ENCODE data around the gene PAX9. TPM values are rescaled to one million over a fixed set of nuclear protein-coding genes. Genes with fewer than 3 reads are reported as not detected.

The PAX9 gene
- total and polyA plus RNA-seq, 11 donors, result not detected

GRCh38 chr14:36647824-36648753 lies 13.6 kb upstream of the PAX9 start:
- 2 to 3% (median 2%) methylated on average over 48 to 62 of the region's 62 CpGs for WGBS, 4 donors
- H3K27ac ChIP-seq, result no peak overlapping the region
- no peaks in the 10 kb centered on the region for H3K36me3 ChIP-seq
- peak in 10 of 12 donors; percentile 10 to 53 (median 38) for TF ChIP-seq CTCF (IDR thresholded peaks at IDR 0.05)
- TF ChIP-seq POLR2A (IDR thresholded peaks at IDR 0.05), result no peak
- ATAC-seq (peak in 3 of 4 donors; percentile 68 to 87 (median 78)), DNase-seq (peak in 1 of 5 donors; percentile 25)
- peaks cover 0 to 19% (median 13%) of the 10 kb centered on the region in 12 donors for H3K4me1 ChIP-seq
- no peaks in the 10 kb centered on the region for H3K9me3 ChIP-seq
- peak overlapping the region in 11 of 12 donors; percentile 2 to 42 (median 32) for H3K4me3 ChIP-seq
- peaks cover 43 to 97% (median 80%) of the 10 kb centered on the region in 9 donors for H3K27me3 ChIP-seq
- intact Hi-C loops (cut with DNase I), result loop anchor here in 7 of 10 donors (2.0 to 10.0 kb wide), 5 partner anchors 294 to 507 kb away; no protein-coding TSS in a partner anchor

GRCh38 chr14:36649872-36650650 lies 11.6 kb upstream of the PAX9 start:
- H3K27ac ChIP-seq, result no peak overlapping the region
- ATAC-seq (no peak), DNase-seq (no peak)
- no peak for TF ChIP-seq POLR2A (IDR thresholded peaks at IDR 0.05)
- no peak for TF ChIP-seq CTCF (IDR thresholded peaks at IDR 0.05)
- H3K36me3 ChIP-seq, result no peaks in the 10 kb centered on the region
- H3K9me3 ChIP-seq, result no peaks in the 10 kb centered on the region
- 6 to 11% (median 9%) methylated on average over 4 of the region's 4 CpGs for WGBS, 4 donors
- peaks cover 0 to 19% (median 13%) of the 10 kb centered on the region in 12 donors for H3K4me1 ChIP-seq
- H3K27me3 ChIP-seq, result peaks cover 62 to 100% (median 98%) of the 10 kb centered on the region in 9 donors
- intact Hi-C loops (cut with DNase I), result loop anchor here in 9 of 10 donors (2.0 to 10.0 kb wide), 6 partner anchors 292 to 505 kb away; no protein-coding TSS in a partner anchor
- H3K4me3 ChIP-seq, result no peak overlapping the region

- intact Hi-C loops (cut with DNase I), result loop anchor here in 3 of 10 donors (5.0 to 10.0 kb wide), 4 partner anchors 290 to 502 kb away; no protein-coding TSS in a partner anchor
- Histone ChIP-seq H3K36me3 (no peaks in the 10 kb centered on the region), H3K27ac (no peak overlapping the region), H3K4me1 (peaks cover 0 to 31% (median 18%) of the 10 kb centered on the region in 12 donors), H3K9me3 (no peaks in the 10 kb centered on the region), H3K4me3 (peak overlapping the region in 1 of 12 donors; percentile 3), H3K27me3 (peaks cover 74 to 100% (median 98%) of the 10 kb centered on the region in 9 donors)
- TF ChIP-seq CTCF (IDR thresholded peaks at IDR 0.05), result no peak
- TF ChIP-seq POLR2A (IDR thresholded peaks at IDR 0.05), result no peak
- DNase-seq (no peak), ATAC-seq (no peak)
These were observed 9.0 kb upstream of the PAX9 start for GRCh38 chr14:36652542-36653201.

All from heart left ventricle (tissue), 16 donors.